Adipose tissue (tissue), 3 donors: ENCODE measurements around the gene KIAA0825. TPM values are rescaled to one million over a fixed set of nuclear protein-coding genes. Genes with fewer than 3 reads are reported as not detected.
"Not testable (repeated sequence)": the region's sequence is repeated elsewhere in the genome, so short reads cannot be mapped to it uniquely, and the experiment has no call there.

ENCODE experiments used
- H3K27ac ChIP-seq: one replicate; pipeline ENCODE4 v1.5.1; 2013; ENCODE audit warnings: low read depth, low read length
- WGBS, 3 donors: extraction: QIAGEN DNeasy Blood & Tissue Kit; methylation state at CpG; one replicate each; pipeline ENCODE4 v1.1.7; 2013; 5-methylcytosine and 5-hydroxymethylcytosine counted together
- polyA plus RNA-seq, 3 donors: library from polyadenylated mRNA; stranded (reverse); fragments of 200-250 nt; gene quantifications; one replicate each; pipeline ENCODE4 v1.2.3, GENCODE V29; 2013
- donor health status: healthy with polysubstance abuse.
- donor health status: Bipolar disorder and iron deficiency.
- donor health status: healthy.

The KIAA0825 gene
- polyA plus RNA-seq, 3 donors, result 0.33 to 1.7 (median 0.36) TPM

- no peak overlapping the region for H3K27ac ChIP-seq
- 70 to 90% (median 76%) methylated on average over 2 of the region's 2 CpGs for WGBS, 3 donors
These were observed 436.5 kb downstream of the KIAA0825 start for GRCh38 chr5:94181895-94182294.

- no peak overlapping the region for H3K27ac ChIP-seq
These were observed 437.6 kb downstream of the KIAA0825 start for GRCh38 chr5:94180761-94181160.

- WGBS, 3 donors, result 83 to 94% (median 90%) methylated on average over 1 of the region's 1 CpG
- H3K27ac ChIP-seq, result no peak overlapping the region
These were observed 442.5 kb downstream of the KIAA0825 start for GRCh38 chr5:94175912-94176311.

- no peak overlapping the region for H3K27ac ChIP-seq
- WGBS, 3 donors, result 89 to 94% (median 92%) methylated on average over 2 of the region's 2 CpGs
These were observed 443.5 kb downstream of the KIAA0825 start for GRCh38 chr5:94174748-94175411.

- 93 to 98% (median 98%) methylated on average over 1 of the region's 1 CpG for WGBS, 3 donors
- H3K27ac ChIP-seq, result no peak overlapping the region
These were observed 445.3 kb downstream of the KIAA0825 start for GRCh38 chr5:94173100-94173499.

GRCh38 chr5:94171070-94171469, 447.3 kb downstream of the KIAA0825 start:
- not testable (repeated sequence) for H3K27ac ChIP-seq
- 90 to 95% (median 93%) methylated on average over 3 of the region's 3 CpGs for WGBS, 3 donors

GRCh38 chr5:94170158-94170557, 448.2 kb downstream of the KIAA0825 start:
- WGBS, 3 donors, result 95 to 96% (median 95%) methylated on average over 6 of the region's 6 CpGs
- H3K27ac ChIP-seq, result not testable (repeated sequence)

GRCh38 chr5:94168151-94168550, 450.3 kb downstream of the KIAA0825 start:
- H3K27ac ChIP-seq, result no peak overlapping the region
- WGBS, 3 donors, result 87 to 91% (median 87%) methylated on average over 2 of the region's 2 CpGs

- H3K27ac ChIP-seq, result no peak overlapping the region
- WGBS, 3 donors, result 85 to 92% (median 87%) methylated on average over 1 of the region's 1 CpG
These were observed 456.6 kb downstream of the KIAA0825 start for GRCh38 chr5:94161801-94162200.

GRCh38 chr5:94159144-94159543, 459.3 kb downstream of the KIAA0825 start:
- 84 to 94% (median 90%) methylated on average over 4 of the region's 4 CpGs for WGBS, 3 donors
- H3K27ac ChIP-seq, result no peak overlapping the region

GRCh38 chr5:94157704-94158539, 460.5 kb downstream of the KIAA0825 start:
- 69 to 75% (median 73%) methylated on average over 4 of the region's 4 CpGs for WGBS, 3 donors

GRCh38 chr5:94154672-94155071, 463.7 kb downstream of the KIAA0825 start:
- H3K27ac ChIP-seq, result no peak overlapping the region
- 77 to 91% (median 84%) methylated on average over 2 of the region's 2 CpGs for WGBS, 3 donors

More at GRCh38 chr5:94157704-94158539, 460.5 kb downstream of the KIAA0825 start:
- H3K27ac ChIP-seq, result no peak overlapping the region

- no peak overlapping the region for H3K27ac ChIP-seq
- 86 to 94% (median 88%) methylated on average over 3 of the region's 3 CpGs for WGBS, 3 donors
These were observed 464.5 kb downstream of the KIAA0825 start for GRCh38 chr5:94153736-94154450.

GRCh38 chr5:94143621-94144020, 474.8 kb downstream of the KIAA0825 start:
- not testable (repeated sequence) for H3K27ac ChIP-seq

- H3K27ac ChIP-seq, result no peak overlapping the region
- WGBS, 3 donors, result 96 to 98% (median 96%) methylated on average over 2 of the region's 2 CpGs
These were observed 478.1 kb downstream of the KIAA0825 start for GRCh38 chr5:94140300-94140699.

- WGBS, 3 donors, result 95 to 100% (median 100%) methylated on average over 1 of the region's 1 CpG
- H3K27ac ChIP-seq, result no peak overlapping the region
These were observed 488.3 kb downstream of the KIAA0825 start for GRCh38 chr5:94130077-94130476.

GRCh38 chr5:94125107-94125506, 493.3 kb downstream of the KIAA0825 start:
- H3K27ac ChIP-seq, result no peak overlapping the region
- 84 to 92% (median 87%) methylated on average over 2 of the region's 2 CpGs for WGBS, 3 donors

- WGBS, 3 donors, result 93 to 96% (median 96%) methylated on average over 2 of the region's 2 CpGs
- H3K27ac ChIP-seq, result not testable (repeated sequence)
These were observed 502.1 kb downstream of the KIAA0825 start for GRCh38 chr5:94116317-94116716.

GRCh38 chr5:94113087-94113486, 505.3 kb downstream of the KIAA0825 start:
- WGBS, 3 donors, result 95 to 98% (median 97%) methylated on average over 2 of the region's 2 CpGs

More at GRCh38 chr5:94113087-94113486, 505.3 kb downstream of the KIAA0825 start:
- H3K27ac ChIP-seq, result no peak overlapping the region
